Heart right ventricle (tissue), 16 donors: ENCODE results near the gene GPR25. TPM values are rescaled to one million over a fixed set of nuclear protein-coding genes. Genes with fewer than 3 reads are reported as not detected.
A peak's percentile ranks its signal among the peaks of the same experiment; 100 is the strongest.

Experiments
- ATAC-seq, 8 donors: fragments of 200-7000 bp; cut with Tn5 transposase; one replicate each; pipeline ENCODE4 v1.9.1; 2020; ENCODE audit warnings: mild to moderate bottlenecking in 8 of 8, moderate library complexity in 8 of 8, moderate number of reproducible peaks in 1 of 8
- DNase-seq, 2 donors: peaks; one replicate each; pipeline ENCODE4 v3.0.0-alpha.2; 2020
- H3K27ac ChIP-seq, 10 donors: fragments of 200-600 bp; sonication (generic) in 2 of 10; one replicate each; pipeline versions ENCODE4 v1.5.0 to v1.8.0; 2020 to 2022; ENCODE audit warnings: mild to moderate bottlenecking in 3 of 10
- H3K27me3 ChIP-seq, 7 donors: fragments of 200-600 bp; one replicate each; pipeline ENCODE4 v1.8.0; 2021 to 2022; ENCODE audit warnings: mild to moderate bottlenecking in 2 of 7
- H3K36me3 ChIP-seq, 9 donors: fragments of 200-600 bp; sonication (generic) in 1 of 9; one replicate each; pipeline versions ENCODE4 v1.5.0 to v1.8.0; 2020 to 2022; ENCODE audit warnings: mild to moderate bottlenecking in 2 of 9
- H3K4me1 ChIP-seq, 9 donors: fragments of 200-600 bp; sonication (generic) in 1 of 9; one replicate each; pipeline versions ENCODE4 v1.5.0 to v1.8.0; 2020 to 2022; ENCODE audit warnings: mild to moderate bottlenecking in 4 of 9
- H3K4me3 ChIP-seq, 10 donors: fragments of 200-600 bp; sonication (generic) in 2 of 10; one replicate each; pipeline versions ENCODE4 v1.5.0 to v1.8.0; 2020 to 2022; ENCODE audit warnings: mild to moderate bottlenecking in 7 of 10, moderate library complexity in 2 of 10
- H3K9me3 ChIP-seq, 11 donors: fragments of 200-600 bp in 10 of 11; sonication (generic) in 2 of 11; one replicate each; pipeline versions ENCODE4 v1.5.0 to v1.8.0; 2013 to 2022; ENCODE audit warnings: mild to moderate bottlenecking in 2 of 11, control low read depth in 1 of 11, moderate library complexity in 1 of 11
- CTCF ChIP-seq, 9 donors: fragments of 200-600 bp; sonication (generic) in 2 of 9; IDR thresholded peaks; one replicate each; pipeline versions ENCODE4 v1.5.0 to v1.8.0; 2021 to 2022; ENCODE audit warnings: antibody characterized with exemption in 9 of 9, mild to moderate bottlenecking in 5 of 9, moderate library complexity in 1 of 9
- WGBS, 2 donors: extraction: QIAGEN DNeasy Blood & Tissue Kit; methylation state at CpG; one replicate each; pipeline ENCODE4 v1.1.7; 2013; ENCODE audit warnings: inconsistent platforms in 1 of 2; 5-methylcytosine and 5-hydroxymethylcytosine counted together
- intact Hi-C, 10 donors: fragments of 100-400 bp; cut with DNase I; formaldehyde crosslinking; loops; one replicate each; pipeline versions ENCODE4 v1.11.1 to v1.14.2; 2022
- polyA plus RNA-seq, 2 donors: library from polyadenylated mRNA; stranded (reverse); fragments of 200-250 nt; gene quantifications; one replicate each; pipeline ENCODE4 v1.2.3, GENCODE V29; 2013
- total RNA-seq, 10 donors: library from RNA; stranded (reverse); fragmentation: NEBNext Ultra II Directional in 3 of 10; extraction: Animal tissue kit (Norgen Biotek cat#: 25700) in 3 of 10; gene quantifications; one replicate each; pipeline versions ENCODE4 v1.2.1 to v1.2.4, GENCODE V29; 2021 to 2023
- donor health status: Arrhythmogenic right ventricular cardiomyopathy.
- donor health status: ischemic (EF 13 %, LVEDD 7.1; RV severe dilation, severe dysfunction).
- donor health status: healthy with polysubstance abuse.
- donor health status: DM: no; HTN: yes; CAD: no.
- donor health status: DM: no; HTN: no; CAD: no.
- donor health status: ischemic (EF 25% LVEDD 6.9; RV normal size, moderate dysfunction).
- donor health status: ischemic (EF 25% LVEDD 5.7; RV mildly dilated, moderate dysfunction).
- donor health status: healthy.
- donor health status: DM: yes; HTN: yes; CAD: no.
- donor health status: Ischemic cardiomyopathy.
- donor health status: ischemic (EF 35%, LVEDD 5.7; RV mildly dilated, moderate dysfunction).
- donor health status: nonischemic (EF 11% LVEDD 7.7; RV severe dilation, severe dysfunction).
- donor health status: DM: yes; HTN: yes; CAD: no.
- donor health status: PGD.
- donor health status: ischemic (EF 29% LVEDD 5.4; RV normal size, mild dysfunction).
- donor health status: nonischemic (EF 23%, LVEDD 6.1; RV moderate dilation, normal function).

GPR25 gene
- total and polyA plus RNA-seq, 12 donors = not detected

DNA sequence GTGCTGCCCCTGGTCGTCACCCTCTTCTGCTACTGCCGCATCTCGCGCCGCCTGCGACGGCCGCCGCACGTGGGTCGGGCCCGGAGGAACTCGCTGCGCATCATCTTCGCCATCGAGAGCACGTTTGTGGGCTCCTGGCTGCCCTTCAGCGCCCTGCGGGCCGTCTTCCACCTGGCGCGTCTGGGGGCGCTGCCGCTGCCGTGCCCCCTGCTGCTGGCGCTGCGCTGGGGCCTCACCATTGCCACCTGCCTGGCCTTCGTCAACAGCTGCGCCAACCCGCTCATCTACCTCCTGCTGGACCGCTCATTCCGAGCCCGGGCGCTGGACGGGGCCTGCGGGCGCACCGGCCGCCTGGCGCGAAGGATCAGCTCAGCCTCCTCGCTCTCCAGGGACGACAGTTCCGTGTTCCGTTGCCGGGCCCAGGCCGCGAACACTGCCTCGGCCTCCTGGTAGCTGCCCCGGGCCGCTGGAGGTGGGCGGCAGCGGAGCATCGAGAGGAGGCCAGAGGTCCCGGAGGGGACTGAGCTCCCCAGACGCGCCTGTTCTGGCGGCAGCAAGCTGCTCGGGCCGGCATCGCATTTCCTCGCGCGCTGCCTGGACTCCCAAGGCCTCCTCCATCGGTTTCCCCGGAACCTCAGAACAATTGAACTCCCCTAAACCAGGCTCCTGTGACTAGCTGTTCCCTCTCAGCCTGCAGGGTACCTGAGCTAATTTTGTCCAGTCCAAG lies 1.1 kb downstream of the GPR25 start:
- no peaks in the 10 kb centered on the region for H3K36me3 ChIP-seq
- no peak overlapping the region for H3K27ac ChIP-seq
- peaks cover 8 to 15% (median 12%) of the 10 kb centered on the region in 9 donors for H3K4me1 ChIP-seq
- H3K9me3 ChIP-seq = no peaks in the 10 kb centered on the region
- ATAC-seq (peak in 2 of 8 donors; percentile 40 to 44), DNase-seq (no peak)
- H3K27me3 ChIP-seq = peaks cover 19 to 96% (median 87%) of the 10 kb centered on the region in 7 donors
- WGBS, 2 donors = 9 to 11% methylated on average over 66 of the region's 66 CpGs
- intact Hi-C loops = loop anchor here in 1 of 10 donors (10.0 kb wide), 1 partner anchor 171 kb away; no protein-coding TSS in a partner anchor
- TF ChIP-seq CTCF (IDR thresholded peaks at IDR 0.05) = no peak
- H3K4me3 ChIP-seq = peak overlapping the region; percentile 14 to 49 (median 26)

DNA sequence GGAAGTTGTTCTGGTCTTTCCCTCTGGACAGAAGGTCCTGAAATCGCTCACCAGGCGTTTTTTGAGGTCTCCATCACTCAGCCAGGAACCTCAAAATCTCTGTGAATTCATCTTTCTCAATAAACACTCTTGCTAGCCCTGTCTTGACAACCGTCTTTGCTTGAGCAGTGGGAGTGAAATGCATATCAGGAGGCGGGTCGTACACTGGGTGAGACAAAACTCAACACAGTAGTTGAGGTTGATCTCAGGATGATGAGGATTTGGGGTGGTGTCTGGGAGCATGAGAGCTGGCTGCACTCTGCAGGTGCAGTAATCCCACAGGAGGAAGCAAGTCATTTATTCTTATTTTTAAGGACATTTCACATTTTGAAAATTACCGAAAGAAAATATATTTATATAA lies 1.9 kb downstream of the GPR25 start:
- H3K27me3 ChIP-seq = peaks cover 19 to 95% (median 83%) of the 10 kb centered on the region in 7 donors
- DNase-seq = no peak
- no peak for ATAC-seq
- H3K36me3 ChIP-seq = no peaks in the 10 kb centered on the region
- intact Hi-C loops = loop anchor here in 1 of 10 donors (10.0 kb wide), 1 partner anchor 170 kb away; no protein-coding TSS in a partner anchor
- TF ChIP-seq CTCF (IDR thresholded peaks at IDR 0.05) = no peak
- WGBS, 2 donors = 85 to 90% methylated on average over 6 of the region's 6 CpGs
- H3K4me3 ChIP-seq = no peak overlapping the region
- H3K4me1 ChIP-seq = peaks cover 8 to 15% (median 12%) of the 10 kb centered on the region in 9 donors
- H3K9me3 ChIP-seq = no peaks in the 10 kb centered on the region
- H3K27ac ChIP-seq = no peak overlapping the region

GRCh38 chr1:200875416-200875815 lies 2.6 kb downstream of the GPR25 start:
- Histone ChIP-seq H3K36me3 (no peaks in the 10 kb centered on the region), H3K4me1 (peaks cover 8 to 15% (median 12%) of the 10 kb centered on the region in 9 donors), H3K9me3 (no peaks in the 10 kb centered on the region), H3K27ac (no peak overlapping the region), H3K27me3 (peaks cover 19 to 95% (median 83%) of the 10 kb centered on the region in 7 donors), H3K4me3 (no peak overlapping the region)
- intact Hi-C loops = loop anchor here in 1 of 10 donors (10.0 kb wide), 1 partner anchor 169 kb away; no protein-coding TSS in a partner anchor
- no peak for TF ChIP-seq CTCF (IDR thresholded peaks at IDR 0.05)
- ATAC-seq (no peak), DNase-seq (no peak)
- WGBS, 2 donors = 83 to 87% methylated on average over 5 of the region's 5 CpGs

GRCh38 chr1:200877010-200877409 lies 4.2 kb downstream of the GPR25 start:
- no peak for ATAC-seq
- Histone ChIP-seq H3K27ac (no peak overlapping the region), H3K4me1 (peaks cover 8 to 15% (median 12%) of the 10 kb centered on the region in 9 donors)

More at GRCh38 chr1:200877010-200877409, 4.2 kb downstream of the GPR25 start:
- Histone ChIP-seq H3K27me3 (peaks cover 19 to 91% (median 71%) of the 10 kb centered on the region in 7 donors), H3K4me3 (no peak overlapping the region), H3K9me3 (no peaks in the 10 kb centered on the region), H3K36me3 (no peaks in the 10 kb centered on the region)
- DNase-seq = no peak
- WGBS, 2 donors = 78 to 79% methylated on average over 3 of the region's 3 CpGs
- no peak for TF ChIP-seq CTCF (IDR thresholded peaks at IDR 0.05)
- intact Hi-C loops = loop anchor here in 1 of 10 donors (10.0 kb wide), 1 partner anchor 168 kb away; no protein-coding TSS in a partner anchor
